NCI-H2081 treated with DMSO at 0.1 percent for 48 hours (cell line): ENCODE results near the gene TIMMDC1.
"Not testable (repeated sequence)": the region's sequence is repeated elsewhere in the genome, so short reads cannot be mapped to it uniquely, and the experiment has no call there.

Experiments used
- DNase-seq: peaks from one replicate; lab custom pipeline; 2025; lab: John Stamatoyannopoulos, UW

The TIMMDC1 gene

DNA sequence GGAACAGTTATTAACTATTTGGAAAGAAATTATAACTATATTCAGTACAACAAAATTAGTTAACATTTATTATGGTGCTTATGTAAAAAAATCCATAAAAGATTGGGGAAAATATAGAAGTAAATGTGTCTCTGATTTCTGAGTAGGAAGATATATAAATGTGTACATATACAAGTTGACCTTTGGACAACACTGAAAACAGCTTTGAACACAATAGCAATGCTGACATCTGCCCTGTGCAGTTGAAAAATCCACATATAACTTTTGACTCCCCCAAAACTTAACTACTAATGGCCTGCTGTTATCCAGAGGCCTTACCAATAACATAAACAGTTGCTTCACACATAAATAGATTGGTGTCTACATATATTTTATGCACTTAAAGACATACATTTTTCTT is 12.3 kb downstream of the TIMMDC1 start:
- DNase-seq, result no peak

DNA sequence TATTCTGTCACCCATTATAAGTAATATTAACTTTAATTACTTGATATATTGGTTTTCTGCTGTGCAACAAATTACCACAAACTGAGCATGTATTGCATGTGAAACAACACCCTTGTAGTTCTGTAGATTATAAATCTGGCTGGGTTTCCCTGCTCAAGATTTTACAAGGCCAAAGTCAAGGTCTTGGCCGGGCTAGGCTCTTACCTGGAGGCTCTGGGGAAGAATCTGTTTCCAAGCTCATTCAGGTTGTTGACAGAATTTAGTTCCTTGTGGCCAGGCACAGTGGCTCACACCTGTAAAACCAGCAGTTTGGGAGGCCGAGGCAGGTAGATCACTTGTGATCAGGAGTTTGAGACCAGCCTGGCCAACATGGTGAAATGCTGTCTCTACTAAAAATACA is 16.3 kb downstream of the TIMMDC1 start:
- DNase-seq, result no peak

DNA sequence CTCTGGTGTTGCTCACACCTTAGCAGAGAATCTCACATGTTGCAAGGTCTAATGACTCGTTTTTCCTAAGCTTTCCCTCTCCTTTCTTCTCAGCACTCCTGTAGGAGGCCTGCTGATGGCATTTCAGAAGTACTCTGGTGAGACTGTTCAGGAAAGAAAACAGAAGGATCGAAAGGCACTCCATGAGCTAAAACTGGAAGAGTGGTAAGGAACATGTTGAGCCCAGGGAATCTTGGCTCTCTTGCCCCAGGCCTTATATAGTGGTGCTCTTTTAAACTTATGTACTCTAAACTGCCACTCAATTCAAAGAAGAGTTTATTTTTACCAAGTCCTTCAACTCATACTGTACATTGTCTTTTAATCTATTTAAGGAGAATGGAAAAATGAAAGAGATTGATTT is 18.8 kb downstream of the TIMMDC1 start:
- no peak for DNase-seq

DNA sequence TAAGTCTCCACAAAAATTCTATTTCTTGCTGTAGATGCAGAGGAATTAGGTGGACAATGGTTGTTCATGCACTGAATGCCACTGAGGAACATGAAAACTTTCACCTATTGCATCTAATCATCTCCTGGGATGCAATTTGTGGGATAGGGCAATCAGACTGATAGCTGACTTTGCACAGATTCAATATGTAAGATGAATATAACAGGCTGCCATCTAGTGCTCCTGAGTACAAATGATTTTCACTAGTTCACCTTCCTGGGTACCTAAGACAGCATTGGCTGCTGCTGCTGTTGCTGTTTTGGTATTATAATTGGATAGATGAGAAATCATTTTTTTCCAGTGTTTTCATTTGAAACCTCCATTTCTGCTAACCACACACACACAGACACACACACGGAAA is 19.7 kb downstream of the TIMMDC1 start:
- DNase-seq, result no peak

DNA sequence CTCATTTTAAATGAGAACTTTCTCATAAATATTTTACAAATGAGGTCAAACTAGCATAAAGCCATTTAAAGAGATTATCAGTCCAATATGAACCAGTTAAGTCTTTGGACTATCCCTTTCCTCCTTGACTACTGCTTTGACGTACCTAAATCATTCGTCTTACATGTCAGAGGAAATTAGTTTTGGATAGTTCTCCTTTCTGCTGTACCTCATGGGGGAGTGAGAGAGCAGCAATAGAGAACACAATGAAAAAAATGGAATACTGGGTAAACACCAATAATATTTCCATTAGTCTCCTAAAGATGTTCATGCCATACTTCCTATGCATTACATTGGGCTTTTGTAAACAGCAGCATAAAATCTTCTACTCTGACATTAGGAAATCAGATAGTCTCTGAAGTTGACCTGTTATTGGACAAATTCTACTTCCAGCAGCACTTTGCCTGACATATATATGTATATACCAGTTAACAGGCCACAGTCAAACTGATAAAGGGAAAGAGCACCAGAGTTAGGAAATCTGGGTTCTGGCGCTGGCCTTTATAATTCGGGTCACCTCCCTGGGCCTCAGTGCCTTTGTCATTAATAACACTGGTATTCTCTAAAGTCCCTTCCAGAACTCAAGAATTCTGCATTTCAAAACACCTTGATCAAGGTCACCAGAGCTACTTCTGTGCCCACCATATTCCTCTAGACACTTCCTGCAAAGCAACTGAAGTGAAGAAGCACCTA is 26.8 kb downstream of the TIMMDC1 start:
- no peak for DNase-seq

DNA sequence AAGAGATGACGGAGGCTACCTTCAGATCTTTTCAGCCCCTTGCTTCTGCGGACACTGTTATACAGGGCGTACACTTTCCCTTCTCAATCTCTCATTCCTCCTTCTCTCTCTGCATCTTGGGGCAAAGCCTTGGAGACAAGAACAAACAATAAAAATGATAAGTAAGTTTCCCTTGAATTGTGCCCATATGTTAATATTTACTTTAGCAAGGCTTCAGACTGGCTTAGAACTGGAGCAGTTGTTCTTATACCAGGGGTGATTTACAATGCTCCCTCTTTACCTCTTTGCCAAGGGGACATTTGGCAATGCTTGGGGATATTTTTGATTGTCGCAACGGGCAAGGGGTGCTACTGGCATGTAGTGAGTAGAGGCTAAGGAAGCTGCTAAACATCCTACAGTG is 29.4 kb downstream of the TIMMDC1 start:
- DNase-seq, result no peak

DNA sequence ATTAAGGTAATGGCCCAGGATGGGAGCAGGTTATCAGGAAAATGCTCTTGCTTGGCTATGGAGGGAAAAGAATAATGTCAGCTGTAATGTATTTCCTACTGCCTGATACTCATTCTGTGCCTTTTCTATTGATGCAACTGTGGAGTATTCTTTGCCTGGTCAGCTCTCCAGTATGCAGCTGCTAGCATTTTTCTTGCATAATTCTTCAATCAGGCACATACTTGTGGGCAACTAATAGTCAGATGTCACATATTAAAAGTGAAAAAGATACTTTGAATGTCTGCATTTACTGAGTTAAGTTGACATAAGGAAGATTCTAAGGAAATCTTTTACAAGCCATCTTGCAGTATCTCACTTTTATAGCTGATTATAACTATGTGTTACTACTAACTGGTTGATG is 31.5 kb downstream of the TIMMDC1 start:
- DNase-seq, result no peak

DNA sequence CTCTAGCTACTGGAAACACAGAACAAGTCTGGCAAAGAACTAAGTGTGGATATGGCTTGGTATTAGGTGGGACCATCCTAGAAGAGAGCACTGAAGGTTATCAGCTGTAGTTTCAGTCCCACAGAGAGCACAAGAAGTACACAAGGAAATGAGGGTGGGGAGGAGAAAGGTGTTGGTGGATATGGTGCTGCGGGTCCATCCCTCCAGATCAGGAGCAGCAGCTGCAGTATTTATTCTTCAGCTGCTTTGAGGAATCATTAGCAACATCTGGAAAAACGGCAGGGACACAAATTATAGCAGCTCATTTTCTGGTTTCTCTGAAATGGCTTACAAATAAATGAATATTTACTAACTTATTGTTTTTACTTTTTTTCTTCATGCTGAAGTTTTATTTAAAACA is 32.1 kb downstream of the TIMMDC1 start:
- DNase-seq, result no peak

DNA sequence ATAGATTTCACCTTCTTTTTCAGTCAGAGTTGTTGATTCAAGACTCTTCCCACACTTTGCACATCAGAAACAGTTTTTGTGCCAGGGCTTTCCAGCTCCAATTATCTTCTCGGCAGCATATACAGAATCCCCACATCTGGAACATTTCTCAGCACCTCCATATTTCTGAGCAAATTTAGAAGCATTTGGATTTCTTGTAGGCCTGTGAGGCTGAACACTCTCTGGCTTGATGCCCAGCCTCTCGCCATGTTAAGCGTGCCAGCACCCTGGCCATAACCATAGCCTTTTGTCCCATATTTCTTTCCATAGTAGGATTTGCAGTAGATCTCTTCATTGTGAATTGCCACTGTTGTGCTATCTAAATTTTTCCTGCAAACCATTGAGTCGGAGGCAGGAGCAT is 32.8 kb downstream of the TIMMDC1 start:
- no peak for DNase-seq

DNA sequence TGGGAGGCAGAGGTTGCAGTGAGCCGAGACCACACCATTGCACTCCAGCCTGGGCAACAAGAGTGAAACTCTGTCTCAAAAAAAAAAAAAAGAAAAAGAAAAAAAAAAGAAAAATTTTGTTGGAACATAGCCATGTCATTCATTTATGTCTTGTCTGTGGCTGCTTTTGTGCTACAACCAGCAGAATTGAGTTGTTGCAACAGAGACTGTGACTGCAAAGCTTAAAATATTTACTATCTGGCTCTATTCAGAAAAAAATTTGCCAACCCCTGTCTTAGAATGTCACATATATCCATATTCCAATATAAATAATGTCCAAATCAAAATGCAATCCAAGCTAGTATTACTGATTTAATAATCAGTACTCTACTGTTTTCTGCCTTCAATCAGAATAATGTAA is 35.9 kb downstream of the TIMMDC1 start:
- DNase-seq, result no peak

DNA sequence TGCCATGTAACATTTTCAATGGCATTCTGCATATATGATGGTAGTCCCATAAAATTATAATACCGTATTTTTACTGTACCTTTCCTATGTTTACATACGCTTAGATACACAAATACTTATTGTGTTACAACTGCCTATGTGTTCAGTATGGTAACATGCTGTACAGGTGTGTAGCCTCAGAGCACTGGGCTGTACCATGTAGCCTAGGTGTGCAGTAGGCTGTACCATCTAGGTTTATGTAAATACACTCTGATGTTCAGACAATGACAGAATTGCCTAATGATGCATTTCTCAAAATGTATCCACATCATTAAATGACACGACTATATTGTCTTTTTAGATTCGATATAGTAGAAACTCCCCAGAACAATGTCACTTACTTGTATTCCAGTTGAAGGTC is 38.4 kb downstream of the TIMMDC1 start:
- no peak for DNase-seq

DNA sequence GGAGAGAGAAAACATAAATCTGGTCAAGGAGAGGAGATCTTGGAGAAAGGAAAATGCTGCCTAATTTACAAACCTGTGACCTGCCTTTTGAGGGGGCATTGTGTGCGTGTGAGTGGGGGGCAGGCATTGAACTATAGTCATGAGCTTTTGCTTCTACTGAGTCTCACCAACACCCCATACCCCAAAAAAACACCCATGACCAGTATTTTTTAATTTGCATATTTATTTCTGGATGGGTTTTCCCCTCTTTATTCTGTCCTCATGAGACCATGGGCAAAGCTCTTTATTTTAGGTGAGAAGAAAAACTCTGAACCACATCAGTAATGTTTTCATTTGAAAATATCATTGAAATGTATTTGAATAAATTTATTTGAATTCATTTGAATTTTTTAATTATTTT is 40.4 kb downstream of the TIMMDC1 start:
- no peak for DNase-seq

DNA sequence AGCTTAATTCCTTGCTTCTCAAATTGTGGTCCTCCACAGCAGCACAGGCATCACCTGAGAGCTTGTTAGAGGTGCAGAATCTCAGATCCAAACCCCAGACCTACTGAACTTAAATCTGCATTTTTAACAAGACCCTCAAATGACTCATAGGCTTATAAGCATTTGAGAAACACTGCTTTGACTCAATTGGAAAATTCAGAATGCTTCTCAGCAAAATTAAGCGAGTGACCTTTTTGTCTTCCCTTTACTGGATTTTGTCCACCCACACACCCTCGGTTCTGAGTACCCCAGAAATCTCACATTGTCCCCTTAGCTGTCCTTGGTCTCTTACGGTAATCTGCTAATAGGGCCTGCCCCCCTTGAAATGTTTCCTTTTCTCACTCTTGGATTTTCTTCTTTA is 43.2 kb downstream of the TIMMDC1 start:
- no peak for DNase-seq

DNA sequence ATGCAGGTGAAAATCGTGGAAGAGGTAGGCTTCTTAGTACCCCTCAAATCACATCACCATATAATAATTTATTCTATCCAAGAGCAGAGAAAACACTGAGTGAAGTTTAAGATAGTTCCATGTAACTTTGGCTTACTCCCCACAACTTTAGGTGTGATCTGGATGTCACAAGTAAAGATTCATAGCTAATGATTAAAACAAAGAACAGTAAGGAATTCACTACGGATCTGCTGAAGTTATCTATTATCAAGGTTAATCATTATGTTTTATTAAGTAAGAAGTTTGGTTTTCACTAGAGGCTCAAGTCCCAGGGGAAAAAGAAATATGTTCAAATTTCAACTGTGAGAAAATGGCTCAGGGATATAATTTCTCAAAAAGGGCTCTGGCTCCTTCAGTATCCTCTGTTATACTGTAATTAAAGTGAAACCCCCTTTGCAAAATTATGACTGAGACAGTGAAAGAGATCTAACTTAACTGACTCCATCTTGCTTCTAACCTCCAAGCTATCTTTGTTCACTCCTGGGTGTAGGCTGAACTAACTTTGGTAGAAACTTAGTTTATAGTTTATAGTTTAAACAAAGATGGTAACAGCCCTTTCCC is 43.9 kb downstream of the TIMMDC1 start:
- DNase-seq, result no peak

DNA sequence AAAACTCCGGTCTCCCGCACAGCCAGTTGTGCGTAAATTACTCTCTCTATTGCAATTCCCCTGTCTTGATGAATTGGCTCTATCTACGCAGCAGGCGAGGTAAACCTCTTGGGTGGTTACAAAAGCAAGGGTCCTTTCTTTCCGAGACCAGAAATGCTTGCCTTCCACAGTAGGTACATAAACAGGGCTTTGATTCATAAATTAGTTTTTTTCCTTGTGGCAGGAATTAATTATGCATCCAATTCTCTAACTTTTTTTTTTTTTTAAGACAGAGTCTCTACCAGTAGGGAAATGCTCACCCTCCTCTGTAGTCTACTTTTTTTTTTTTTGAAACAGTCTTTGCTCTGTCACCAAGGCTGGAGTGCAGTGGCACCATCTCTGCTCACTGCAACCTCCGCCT is 44.8 kb downstream of the TIMMDC1 start:
- DNase-seq, result no peak

DNA sequence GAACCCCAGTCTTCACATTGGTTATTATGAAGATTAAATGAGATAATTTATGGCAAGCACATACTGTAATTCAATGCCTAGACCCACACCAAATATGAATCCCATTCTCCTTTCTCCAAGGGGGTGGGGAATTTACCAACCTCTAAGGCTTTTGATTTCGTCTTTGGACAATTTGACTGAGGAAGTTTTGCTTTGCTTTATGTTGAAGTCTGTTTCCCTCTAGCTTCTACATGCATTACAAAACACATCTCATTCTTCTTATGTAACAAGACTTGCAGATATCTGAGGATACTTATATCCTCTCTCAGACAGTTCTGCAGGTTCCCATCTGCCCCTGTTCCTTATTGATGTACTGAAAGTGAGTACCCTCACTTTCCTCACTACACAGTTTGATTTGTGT is 48.9 kb downstream of the TIMMDC1 start:
- DNase-seq, result no peak

DNA sequence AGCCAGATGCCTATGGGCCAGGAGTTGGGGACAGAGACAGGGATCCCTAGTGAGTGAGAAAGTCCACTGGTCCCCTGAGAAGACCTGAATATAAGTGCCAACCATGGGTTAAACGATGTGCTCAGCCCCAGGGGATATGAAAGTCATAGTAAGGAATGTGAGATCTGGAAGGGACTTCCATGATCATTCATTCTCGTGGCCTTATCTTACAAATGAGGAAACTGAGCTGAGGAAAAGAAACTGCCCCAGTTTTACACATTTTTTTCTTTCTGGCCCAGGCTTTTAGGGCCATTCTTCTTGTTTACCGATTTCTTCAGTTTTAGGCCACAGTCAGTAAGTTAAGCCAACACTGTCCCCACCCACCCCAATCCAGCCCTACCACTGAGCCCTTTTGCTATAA is 50.0 kb downstream of the TIMMDC1 start:
- DNase-seq, result no peak

DNA sequence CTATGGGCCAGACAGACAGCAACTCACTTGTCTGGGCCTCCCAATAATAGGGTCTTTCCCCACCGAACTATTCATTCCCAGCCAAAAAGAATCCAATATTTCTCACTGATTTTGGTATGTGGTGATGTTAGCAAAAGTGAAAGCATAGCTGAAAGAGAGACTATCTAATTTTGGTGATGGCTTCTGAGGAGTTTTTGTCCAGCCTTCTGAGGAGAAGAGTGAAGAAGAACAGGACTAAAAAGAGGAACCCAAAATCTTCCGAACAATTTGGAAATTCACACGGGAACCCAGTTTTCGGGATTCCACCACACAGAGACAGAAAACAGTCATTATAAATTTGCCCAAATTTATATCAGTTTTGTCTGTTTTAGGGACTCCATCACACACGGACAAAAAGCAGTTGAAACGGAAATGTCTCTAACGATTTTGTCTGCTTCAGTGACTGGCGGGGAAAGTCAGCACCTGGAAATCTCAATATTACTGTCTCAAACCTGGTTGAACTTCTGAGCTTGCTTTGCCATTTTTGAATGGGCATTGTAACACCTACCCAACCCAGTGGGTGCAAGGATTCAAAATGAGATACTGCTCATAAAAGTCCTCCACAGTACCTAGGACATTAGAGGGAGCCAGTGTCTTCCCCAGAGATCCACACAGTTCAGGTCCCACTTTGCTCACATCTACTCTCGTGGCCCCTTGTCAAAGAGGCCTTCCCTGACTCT is 52.0 kb downstream of the TIMMDC1 start:
- DNase-seq, result no peak

DNA sequence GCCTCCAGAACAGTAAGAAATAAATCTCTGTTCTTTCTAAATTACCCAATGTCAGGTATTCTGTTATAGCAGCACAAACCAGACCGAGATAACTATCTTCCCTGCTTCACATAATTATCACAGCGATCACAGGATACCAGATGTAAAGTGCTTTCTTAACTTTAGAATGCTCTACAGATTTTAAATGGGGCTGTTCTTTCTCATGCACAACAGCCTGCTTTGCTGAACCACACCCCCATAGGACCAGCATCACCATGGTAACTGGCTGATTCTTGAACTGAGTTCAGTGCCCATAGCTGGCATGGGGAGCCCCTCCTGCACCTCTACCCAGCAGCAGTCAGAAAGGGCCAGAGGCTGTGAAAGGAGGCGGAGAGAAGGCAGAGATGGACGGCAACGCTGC is 53.3 kb downstream of the TIMMDC1 start:
- no peak for DNase-seq

DNA sequence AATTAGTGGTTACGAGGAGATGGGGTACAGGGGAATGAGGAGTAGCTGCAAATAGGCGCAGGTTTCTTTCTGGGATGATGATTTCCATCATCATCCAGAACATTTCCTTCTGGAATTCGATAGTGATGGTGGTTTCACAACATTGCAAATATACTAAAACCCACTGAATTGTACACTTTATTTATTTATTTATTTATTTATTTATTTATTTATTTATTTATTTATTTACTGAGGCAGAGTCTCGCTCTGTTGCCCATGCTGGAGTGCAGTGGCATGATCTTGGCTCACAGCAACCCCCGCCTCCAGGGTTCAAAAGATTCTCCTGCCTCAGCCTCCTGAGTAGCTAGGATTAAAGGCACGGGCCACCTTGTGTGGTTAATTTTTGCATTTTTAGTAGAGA is 54.6 kb downstream of the TIMMDC1 start:
- DNase-seq, result not testable (repeated sequence)

DNA sequence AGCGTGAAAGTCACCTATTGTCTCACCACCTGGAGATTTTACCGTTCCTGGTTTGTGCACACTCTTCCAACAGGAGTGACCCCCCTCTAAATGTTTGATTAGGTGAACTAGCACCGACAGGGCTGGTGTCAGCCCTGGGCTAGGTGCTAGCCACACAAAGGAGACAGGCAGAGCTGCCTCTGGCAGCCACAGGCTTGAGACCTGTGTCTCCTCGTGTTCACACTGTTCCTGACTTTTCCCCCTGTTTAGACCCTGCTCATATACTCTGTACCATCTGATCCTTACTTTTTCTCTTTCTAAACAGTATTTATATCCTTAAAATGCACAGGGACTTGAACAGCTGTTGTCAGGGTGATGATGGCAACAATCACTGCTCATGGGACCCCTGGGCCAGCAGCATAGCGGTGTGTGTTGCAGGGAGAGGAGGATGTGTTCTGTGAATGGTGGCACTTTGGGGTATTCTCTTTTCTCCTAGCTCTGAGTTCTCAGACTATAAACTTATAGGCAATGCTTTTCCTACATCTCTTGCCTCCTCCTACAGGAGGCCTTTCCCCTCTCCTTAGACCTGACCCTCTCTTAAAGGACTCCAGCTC is 55.6 kb downstream of the TIMMDC1 start:
- no peak for DNase-seq

DNA sequence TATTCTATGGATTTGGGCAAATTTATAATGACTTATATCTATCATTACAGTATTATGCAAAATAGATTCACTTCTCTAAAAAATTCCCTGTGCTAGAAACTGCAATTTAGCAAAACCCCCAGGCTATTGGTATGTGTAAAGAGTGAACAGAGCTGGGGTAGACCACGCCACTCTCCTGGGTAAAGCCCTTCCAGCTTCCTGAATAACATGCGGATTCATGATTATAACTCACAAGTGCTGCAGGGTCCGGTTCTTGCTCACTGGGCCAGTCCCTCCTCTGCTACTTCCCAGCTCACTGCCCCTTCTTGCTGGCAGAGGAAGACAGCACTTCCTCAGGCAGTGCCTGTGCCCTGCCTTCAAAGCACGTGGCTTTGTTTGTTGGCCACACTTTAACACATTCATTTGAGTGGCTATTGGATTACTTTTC is 57.0 kb downstream of the TIMMDC1 start:
- DNase-seq, result no peak

DNA sequence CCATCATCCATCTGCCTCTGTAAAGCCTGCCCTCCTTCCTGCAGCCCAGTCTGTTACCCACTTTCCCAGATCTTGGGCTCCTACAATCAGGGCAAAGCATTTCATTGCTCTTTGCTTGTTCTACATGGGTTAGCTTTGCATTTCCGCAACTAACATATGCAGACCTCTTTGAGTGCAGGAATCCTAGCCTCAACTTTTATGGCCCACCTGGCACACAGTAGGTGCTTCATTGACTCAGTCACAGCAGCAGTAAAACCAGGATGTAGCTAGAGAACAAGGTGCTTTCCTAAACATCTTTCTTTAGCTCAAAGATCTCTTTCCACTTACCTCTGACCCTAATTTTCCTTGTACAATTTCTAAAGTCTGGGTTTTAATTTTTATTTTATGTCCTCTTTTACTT is 57.6 kb downstream of the TIMMDC1 start:
- DNase-seq, result no peak
